GM21447 (cell line): Measurements from ENCODE around the gene POTEM.
"Not testable (repeated sequence)": the region's sequence is repeated elsewhere in the genome, so short reads cannot be mapped to it uniquely, and the experiment has no call there.

ENCODE experiments used
- ATAC-seq: cut with Tn5 transposase; IDR thresholded peaks from one replicate; pipeline ENCODE4 v1.9.1; 2021; ENCODE audit not compliant: unreplicated experiment

POTEM gene

DNA sequence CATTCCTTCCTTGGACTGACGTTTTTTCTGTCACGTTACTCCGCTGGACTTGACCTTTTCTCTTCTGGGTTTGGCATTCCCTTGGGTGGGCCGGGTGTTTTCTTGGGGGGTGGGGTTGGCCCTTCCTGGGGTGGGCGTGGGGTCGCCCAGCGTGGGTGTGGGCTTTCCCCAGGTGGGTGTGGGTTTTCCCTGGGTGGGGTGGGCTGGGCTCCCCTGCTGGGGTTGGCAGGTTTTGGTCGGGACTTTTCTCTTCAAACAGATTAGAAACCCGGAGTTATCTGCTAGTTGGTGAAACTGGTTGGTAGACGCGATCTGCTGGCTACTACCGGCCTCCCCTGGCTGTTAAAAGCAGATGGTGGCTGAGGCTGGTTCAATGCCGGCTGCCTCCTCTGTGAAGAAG lies at the start of gene POTEM:
POTEM (plus strand) TSS at position 301 of the 400 bp plus-strand sequence; CDS start at position 353, 52 bp downstream.
- not testable (repeated sequence) for ATAC-seq

DNA sequence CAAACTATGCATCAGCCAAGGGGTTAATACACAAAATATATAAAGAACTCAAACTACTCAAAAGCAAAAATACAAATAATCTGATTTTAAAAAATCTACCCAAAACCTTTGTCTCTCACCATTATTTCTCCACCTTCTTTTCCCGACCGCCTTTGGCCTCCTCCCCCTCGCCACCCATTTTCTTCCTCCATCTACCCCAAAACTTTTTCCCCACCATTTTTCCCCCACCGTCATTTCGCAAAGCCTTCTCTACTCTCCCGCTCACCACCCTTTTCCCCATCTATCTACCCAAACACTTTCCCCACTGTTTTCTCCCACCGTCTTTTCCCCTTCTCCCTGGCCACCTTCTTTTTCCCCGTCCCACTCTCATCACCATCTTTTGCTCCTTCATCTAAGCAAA lies 48.9 kb upstream of the POTEM start:
- ATAC-seq, result not testable (repeated sequence)

DNA sequence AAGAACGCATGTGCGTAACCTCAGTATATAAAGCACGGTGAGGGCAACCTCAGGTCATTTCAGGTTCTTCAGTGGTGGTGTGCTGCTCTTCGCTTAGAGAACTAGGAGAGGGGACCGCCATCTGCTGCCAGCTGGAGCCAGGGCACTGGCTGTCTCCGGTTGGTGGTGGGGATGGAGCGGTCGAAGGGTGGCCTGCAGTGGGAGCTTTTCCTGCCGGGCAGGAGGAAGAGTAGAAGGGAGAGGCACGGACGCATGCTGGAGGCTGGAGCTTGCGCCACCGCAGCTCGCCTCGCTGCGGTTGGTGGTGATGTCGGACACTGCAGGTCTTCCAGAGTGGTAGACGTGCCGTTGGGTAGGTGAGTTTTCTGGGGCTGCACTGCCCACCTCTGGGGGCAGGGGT lies 47.2 kb upstream of the POTEM start:
- ATAC-seq, result not testable (repeated sequence)

DNA sequence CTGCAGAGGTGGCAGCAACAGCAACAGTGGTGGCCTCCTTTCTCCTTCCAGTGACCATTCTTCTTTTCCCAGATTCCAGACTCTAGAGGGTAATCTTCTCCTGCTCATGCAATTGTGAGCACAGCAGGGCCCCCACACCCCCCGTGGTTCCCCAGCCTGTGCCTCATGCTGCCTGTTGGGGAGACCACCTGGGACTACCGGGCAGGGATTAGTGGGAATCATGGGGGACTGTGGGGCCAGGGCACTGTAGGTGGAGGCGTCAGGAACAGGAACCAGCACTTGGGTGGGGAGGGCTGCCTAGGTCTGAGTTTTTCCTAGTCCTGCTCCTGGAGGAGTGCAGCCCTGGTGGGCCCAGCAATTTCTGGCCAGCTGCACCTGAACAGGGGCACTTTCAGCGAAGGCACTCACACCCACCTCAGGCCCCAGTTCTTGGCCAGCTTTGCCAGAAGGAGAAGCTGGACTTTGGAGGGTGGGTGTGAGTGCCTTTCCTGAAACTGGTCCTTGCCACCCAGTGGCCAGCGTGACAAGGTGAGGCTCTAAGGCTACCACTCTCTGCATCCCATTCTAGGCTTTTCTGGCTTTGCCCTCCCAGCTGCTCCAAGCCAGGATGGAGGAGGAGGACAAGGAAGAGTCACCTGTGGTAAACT lies 46.1 kb upstream of the POTEM start:
- ATAC-seq, result not testable (repeated sequence)

DNA sequence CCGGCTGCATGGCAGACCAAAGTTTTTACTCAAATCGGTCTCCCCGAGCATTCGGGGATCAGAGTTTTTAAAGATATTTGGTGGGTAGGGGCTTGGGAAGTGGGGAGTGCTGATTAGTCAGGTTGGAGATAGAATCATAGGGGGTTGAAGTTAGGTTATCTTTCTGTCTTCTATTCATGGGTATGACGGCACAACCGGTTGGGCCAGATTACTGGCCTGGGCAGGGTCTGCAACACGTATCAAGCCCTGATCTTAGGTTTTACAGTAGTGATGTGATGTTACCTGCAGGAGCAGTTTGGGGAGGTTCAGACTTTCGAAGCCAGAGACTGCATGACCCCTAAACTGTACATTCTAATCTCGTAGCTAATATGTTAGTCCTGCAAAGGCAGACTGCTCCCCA lies 30.4 kb upstream of the POTEM start:
- ATAC-seq, result not testable (repeated sequence)

DNA sequence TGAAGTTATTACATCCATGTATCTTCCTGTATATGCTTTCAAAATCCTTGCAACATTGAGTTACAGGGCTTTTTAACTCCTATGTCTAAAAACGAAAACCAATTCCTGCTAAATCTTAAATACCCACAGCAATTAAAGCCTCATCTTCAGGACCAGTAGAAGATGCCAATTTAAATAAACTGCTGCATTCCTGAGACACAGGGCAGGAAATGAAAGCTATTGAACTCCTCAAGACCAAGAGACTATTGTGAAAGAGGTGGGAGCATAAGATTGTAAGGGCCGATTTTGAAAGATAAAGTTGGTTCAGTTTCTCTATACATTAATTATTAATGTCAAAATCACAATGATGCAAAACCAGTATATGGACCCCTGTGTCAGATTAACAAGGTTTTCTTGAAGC lies 28.5 kb upstream of the POTEM start:
- ATAC-seq, result not testable (repeated sequence)

DNA sequence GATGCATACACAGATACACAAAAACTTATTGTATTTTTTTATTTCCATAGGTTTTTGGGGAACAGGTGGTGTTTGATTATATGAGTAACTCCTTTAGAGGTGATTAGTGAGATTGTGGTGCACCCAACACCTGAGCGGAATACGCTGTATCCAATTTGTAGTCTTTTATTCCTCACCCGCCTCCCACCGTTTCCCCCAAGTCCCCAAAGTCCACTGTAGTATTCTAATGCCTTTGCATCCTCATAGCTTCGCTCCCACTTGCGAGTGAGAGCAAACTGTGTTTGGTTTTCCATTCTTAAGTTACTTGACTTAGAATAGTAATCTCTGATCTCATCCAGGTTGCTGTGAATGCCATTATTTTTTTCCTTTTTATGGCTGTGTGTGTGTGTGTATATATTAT lies 17.3 kb upstream of the POTEM start:
- not testable (repeated sequence) for ATAC-seq

DNA sequence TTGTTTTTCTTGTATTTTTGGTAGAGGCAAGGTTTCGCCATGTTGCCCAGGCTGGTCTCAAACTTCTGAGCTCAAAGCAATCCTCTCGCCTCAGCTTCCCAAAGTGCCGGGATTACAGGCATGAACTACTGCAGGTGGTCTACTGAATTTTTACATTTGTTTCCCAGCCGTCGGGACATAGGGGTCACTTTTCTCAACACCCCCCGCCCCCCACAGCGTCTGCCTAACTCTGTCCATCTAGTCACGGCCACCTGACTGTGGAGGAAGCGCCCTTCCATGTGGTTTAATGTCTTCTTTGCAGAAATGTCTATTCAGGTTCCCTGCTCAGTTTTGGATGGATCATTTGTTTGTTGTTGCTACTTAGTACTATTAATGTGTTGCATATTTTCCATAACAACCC lies 14.1 kb upstream of the POTEM start:
- not testable (repeated sequence) for ATAC-seq

DNA sequence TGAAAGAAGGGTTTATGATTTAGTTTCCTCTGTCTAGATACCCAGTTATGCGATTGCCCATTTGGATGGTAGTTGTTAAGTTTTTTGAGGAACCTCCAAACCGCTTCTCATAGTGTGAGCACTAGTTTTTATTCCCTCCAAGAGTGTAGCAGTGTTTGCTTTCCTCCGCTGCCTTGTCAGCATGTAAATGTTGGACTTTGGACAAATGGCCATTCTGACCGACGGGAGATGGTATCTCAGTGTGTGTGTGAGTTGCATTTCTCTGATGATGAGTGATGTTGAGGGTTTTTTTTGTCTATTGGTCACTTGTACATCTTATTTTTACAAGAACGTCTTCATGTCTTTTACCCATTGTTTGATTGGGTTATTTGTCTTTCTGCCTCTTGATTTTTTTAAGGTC lies 11.4 kb upstream of the POTEM start:
- ATAC-seq, result not testable (repeated sequence)

DNA sequence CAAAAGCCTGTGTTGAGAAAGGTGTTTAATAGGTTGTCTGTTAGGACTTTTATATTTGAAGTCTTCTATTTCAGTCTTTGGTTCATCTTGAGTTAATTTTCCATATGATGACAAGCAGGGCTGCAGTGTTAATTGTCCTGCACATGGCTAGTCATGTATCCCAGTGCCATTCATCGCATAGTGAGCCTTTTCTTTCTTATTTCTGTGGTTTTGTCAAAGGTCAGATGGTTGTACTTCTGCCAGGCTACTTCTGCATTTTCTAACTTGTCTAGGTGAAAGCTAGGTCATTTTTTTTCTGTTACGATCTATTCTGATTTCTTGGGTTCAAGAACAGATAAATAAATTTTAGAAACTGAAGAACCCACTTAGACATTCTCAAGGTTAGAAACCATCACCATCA lies 5.7 kb upstream of the POTEM start:
- not testable (repeated sequence) for ATAC-seq

DNA sequence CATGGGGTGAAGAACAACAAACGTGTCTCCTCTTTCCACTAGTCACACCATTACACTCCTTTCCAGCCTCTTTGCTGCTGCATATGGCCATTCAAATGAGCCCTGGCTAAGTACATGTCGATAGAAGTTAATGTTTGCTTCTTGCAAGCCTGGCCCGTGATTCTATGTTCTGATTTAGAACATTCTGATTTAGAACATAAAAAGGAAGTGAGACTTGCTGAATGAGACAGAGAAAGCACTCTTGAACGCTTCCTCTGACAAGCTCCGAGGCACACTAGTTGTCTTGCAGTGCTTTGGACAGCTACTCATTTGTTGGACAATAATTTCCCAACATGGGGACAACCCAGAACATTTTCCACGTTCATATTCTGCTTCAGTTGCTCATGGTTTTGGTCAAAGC lies 5.1 kb upstream of the POTEM start:
- ATAC-seq, result not testable (repeated sequence)

DNA sequence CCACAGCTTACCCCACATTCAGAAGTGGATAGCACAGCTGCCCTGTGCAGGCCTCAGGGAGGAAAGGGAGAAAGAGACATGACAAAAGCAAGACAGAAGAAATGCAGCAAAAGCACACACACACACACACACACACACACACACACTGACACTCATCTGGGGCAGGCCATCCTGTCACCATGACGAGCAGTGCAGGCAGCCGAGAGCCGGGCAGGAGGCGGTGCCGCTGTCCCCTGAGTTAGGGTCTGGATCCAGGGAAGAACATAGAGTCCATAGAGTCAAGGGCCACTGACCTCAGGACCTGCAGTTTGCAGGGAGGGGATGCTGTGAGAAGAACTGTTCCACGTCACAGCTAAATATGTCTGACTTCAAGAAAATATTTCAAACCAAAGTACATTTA lies 4.0 kb upstream of the POTEM start:
- ATAC-seq, result not testable (repeated sequence)

DNA sequence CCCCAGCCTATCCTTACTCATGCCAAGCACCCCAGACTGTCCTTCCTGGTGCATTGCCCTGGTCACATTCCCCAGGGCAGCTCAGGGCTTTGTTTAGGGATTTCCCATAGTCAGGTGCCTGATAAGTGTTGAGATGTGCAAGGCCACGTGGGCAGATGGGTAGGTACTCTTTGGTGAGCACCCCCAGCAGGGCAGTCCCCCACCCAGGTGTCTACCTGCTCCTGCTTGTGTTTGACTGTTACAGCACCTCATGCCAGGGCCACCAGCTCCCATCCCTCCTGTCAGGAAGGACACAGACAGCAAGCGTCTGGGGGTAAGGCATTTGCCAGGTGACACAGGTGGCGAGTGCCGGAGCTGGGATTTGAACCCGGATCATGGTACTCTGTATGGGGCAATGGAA lies 2.4 kb upstream of the POTEM start:
- ATAC-seq, result not testable (repeated sequence)

DNA sequence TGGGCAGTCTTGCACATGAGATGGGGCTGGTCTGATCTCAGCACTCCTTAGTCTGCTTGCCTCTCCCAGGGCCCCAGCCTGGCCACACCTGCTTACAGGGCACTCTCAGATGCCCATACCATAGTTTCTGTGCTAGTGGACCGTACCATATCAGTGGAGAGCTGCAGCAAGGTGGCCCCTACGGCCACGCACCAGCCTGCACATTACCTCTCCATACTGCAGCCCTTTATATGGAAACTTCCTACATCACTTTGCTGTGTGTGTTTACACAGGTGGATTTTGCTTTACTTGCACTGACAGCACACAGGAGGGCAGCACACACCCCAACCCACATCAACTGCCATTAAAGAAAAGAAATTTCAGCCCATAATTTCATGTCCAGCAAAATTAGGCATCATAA lies 35.3 kb downstream of the POTEM start:
- not testable (repeated sequence) for ATAC-seq

DNA sequence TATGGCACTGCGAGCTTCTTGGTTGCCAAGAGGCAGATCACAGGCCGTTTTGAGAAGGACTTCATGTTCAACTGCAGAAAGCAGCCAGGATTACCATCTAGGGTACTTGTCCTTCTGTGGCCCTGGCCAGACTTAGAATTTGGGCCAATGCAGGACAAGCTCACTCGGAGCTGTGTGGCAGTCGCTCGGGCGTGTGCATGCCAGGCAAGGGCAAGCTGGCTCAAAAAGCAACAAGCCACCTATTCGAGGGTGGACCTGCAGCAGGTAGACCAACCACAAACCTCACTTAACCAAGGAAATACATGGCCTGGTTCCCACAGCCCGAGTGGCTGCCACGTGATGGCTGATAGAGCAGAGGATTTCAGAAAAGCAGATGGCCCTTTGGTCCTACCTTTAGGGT lies 39.3 kb downstream of the POTEM start:
- ATAC-seq, result not testable (repeated sequence)

DNA sequence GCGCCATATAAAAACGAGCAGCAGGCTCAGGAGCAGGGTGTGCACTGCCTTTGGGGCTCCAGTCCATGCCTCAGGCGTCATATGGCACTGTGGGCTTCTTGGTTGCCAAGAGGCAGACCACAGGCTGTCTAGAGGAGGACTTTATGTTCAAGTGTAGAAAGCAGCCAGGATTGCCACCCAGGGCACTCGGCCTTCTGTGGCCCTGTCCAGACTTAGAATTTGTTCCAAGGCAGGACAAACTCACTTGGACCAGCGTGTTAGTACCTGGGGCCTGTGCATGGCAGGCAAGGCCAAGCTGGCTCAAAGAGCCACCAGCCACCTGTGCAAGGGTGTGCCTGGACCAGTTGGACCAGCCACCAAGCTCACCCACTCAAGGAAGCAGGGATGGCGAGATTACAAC lies 40.4 kb downstream of the POTEM start:
- ATAC-seq, result not testable (repeated sequence)

DNA sequence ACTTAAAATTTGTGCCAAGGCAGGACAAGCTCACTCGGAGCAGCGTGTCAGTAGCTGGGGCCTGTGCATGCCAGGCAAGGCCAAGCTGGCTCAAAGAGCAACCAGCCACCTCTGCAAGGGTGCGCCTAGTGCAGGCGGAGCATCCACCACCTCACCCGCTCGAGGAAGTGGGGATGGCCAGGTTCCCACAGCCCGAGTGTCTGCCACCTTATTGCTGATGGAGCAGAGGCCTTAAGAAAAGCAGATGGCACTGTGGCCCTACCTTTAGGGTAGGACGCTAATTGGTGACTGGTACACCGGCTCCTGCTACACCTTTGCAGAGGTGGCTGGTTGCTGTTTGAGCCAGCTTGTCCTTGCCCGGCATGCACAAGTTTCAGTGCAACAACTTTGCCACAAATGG lies 43.8 kb downstream of the POTEM start:
- not testable (repeated sequence) for ATAC-seq

DNA sequence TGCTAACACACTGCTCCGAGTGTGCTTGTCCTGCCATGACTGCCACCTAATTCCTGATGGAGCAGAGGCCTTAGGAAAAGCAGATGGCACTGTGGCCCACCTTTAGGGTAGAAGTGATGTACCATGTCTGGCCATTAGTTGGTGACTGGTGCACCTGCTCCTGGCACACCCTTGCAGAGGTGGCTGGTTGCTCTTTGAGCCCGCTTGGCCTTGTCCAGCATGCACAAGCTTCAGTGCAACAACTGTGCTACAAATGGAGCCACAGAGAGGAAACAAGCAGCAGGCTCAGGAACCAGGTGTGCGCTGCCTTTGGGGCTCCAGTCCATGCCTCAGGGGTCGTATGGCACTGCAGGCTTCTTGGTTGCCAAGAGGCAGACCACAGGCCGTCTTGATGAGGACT lies 44.5 kb downstream of the POTEM start:
- ATAC-seq, result not testable (repeated sequence)

DNA sequence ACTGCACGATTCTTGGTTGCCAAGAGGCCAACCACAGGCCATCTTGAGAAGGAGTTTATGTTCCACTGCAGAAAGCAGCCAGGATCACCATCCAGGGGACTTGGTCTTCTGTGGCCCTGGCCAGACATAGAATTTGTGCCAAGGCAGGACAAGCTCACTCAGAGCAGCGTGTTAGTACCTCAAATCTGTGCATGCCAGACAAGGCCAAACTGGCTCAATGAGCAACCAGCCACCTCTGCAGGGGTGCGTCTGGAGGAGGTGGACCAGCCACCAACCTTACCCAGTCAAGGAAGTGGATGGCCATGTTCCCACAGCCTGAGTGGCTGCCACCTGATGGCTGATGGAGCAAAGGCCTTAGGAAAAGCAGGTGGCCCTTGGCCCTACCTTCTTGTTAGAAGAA lies 48.0 kb downstream of the POTEM start:
- not testable (repeated sequence) for ATAC-seq

DNA sequence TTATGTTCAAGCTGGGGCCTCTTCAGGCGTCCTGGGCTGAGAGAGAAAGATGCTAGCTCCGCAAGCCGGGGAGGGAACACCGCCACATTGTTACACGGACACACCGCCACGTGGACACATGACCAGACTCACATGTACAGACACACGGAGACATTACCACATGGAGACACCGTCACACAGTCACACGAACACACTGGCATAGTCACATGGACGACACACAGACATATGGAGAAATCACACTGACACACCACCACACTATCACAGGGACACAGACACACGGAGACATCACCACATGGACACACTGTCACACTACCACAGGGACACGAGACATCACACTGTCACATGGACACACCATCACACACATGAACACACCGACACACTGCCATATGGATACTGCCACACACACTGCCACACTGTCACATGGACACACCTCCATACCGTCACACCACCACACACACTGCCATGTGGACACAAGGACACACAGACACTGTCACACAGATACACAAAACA lies 57.9 kb downstream of the POTEM start:
- not testable (repeated sequence) for ATAC-seq

DNA sequence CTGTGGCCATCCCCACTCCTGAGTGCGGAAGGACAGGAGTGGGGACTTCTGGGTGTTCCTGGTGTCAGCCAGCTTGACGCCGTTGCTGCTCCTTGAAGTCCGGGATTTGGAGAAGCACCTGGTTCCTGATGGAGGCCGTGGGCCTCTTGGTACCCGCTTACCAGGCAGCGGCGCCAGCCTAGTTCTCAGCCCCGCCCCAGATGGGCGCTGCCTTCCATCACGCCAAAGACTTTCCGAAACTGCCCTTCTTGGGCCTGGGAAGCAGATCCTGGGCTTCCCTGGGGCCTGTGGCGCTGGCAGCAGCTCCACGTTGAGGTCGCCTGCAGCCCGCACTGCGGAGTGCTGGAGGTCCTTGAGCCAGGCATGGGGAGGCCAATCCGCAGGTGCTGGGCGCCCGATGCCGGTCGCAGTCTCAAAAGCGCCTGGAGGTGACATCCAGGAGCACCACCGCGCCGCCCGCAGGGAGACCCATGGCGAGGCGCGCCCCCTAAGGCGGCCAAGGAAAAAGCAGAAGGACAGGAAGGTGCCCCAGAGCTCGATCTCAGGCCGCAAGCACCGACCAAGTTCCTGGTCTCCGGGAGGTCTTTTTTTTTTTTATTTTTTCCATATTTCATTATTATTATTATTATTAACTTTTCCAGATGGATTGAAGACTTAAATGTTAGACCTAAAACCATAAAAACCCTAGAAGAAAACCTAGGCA lies 59.6 kb downstream of the POTEM start:
- not testable (repeated sequence) for ATAC-seq

DNA sequence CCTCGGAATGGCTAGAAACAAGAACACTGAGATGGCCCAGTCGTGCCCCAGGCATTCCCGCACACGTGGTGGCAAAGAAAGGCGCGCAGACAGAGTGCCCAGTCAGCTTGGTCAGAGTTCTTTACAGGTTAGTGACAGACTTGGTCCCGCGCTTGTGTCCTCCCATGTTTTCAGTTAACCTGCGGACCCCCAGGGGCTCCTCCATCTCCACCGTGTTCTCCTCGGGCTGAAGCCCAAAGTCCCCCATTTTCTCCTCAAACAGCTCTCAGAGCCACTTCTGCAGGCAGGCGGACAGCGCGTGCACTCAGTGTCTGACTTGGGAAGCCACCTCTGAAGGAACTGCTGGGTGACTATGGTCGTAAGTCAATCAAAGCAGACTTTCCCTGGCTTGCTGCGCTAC lies 60.7 kb downstream of the POTEM start:
- not testable (repeated sequence) for ATAC-seq
